GM12801 (cell line): ENCODE results near the gene FGB.

ENCODE experiments used
- CTCF ChIP-seq: IDR thresholded peaks from one replicate; pipeline ENCODE4 v1.5.1; 2011; ENCODE audit warnings: control low read depth; ENCODE audit not compliant: insufficient read length; ENCODE audit errors: extremely low read depth

The FGB gene

GRCh38 chr4:154569028-154569427 is 6.2 kb downstream of the FGB start:
- TF ChIP-seq CTCF = no peak

- TF ChIP-seq CTCF = no peak
These were observed 6.8 kb downstream of the FGB start for GRCh38 chr4:154569584-154569983.

- no peak for TF ChIP-seq CTCF
These were observed 10.5 kb downstream of the FGB start for GRCh38 chr4:154573190-154573870.

- no peak for TF ChIP-seq CTCF
These were observed 11.5 kb downstream of the FGB start for GRCh38 chr4:154574311-154574710.

- TF ChIP-seq CTCF = no peak
These were observed 14.5 kb downstream of the FGB start for GRCh38 chr4:154577324-154577723.

GRCh38 chr4:154578919-154579318 is 16.1 kb downstream of the FGB start:
- TF ChIP-seq CTCF = no peak

- no peak for TF ChIP-seq CTCF
These were observed 17.1 kb downstream of the FGB start for GRCh38 chr4:154579927-154580326.
